B cell (primary cell): ENCODE data around the gene TCAP. TPM values are rescaled to one million over a fixed set of nuclear protein-coding genes. Genes with fewer than 3 reads are reported as not detected.

ENCODE experiments used
- ATAC-seq: fragments of 200-7000 bp; cut with Tn5 transposase; one replicate; pipeline ENCODE4 v1.10.0; 2021; ENCODE audit warnings: low read depth, mild to moderate bottlenecking, moderate number of reproducible peaks, moderate library complexity
- CTCF ChIA-PET: fragments of 350-600 bp; sonication (Branson Sonifier 250); formaldehyde crosslinking; loops from one replicate; lab custom pipeline; 2021; ENCODE audit warnings: antibody characterized with exemption, inconsistent platforms; lab: Charles Lee
- POLR2A ChIA-PET: fragments of 350-600 bp; sonication (Branson Sonifier 250); formaldehyde crosslinking; loops from one replicate; lab custom pipeline; 2021; ENCODE audit warnings: antibody characterized with exemption; lab: Charles Lee
- DNase-seq: peaks from one replicate; pipeline ENCODE4 v3.0.0; 2013
- H2AFZ ChIP-seq: 2 replicates; pipeline ENCODE4 v1.6.1; 2012; ENCODE audit warnings: mild to moderate bottlenecking, low read depth, low read length; ENCODE audit not compliant: insufficient read depth, poor library complexity, severe bottlenecking
- H3K27ac ChIP-seq, 2 donors: 1 replicate in 1 of 2; 2 replicates in 1 of 2; pipeline ENCODE4 v1.5.1; 2012 to 2013; ENCODE audit warnings: low read length in 2 of 2, mild to moderate bottlenecking in 2 of 2, moderate library complexity in 1 of 2
- H3K27me3 ChIP-seq, 4 experiments: fragments of 200-600 bp in 1 of 4; sonication (generic) in 1 of 4; replicated peaks in 1 of 4; 1 replicate in 2 of 4; 2 replicates in 2 of 4; pipeline versions ENCODE4 v1.6.1 to v1.7.0; 2013 to 2016; ENCODE audit warnings: low read length in 3 of 4, mild to moderate bottlenecking in 2 of 4, mixed read lengths in 1 of 4, moderate library complexity in 1 of 4; ENCODE audit not compliant: insufficient read depth in 4 of 4, control insufficient read depth in 3 of 4; ENCODE audit errors: control extremely low read depth in 1 of 4
- H3K36me3 ChIP-seq, 2 experiments: replicated peaks in 1 of 2; 1 replicate in 1 of 2; 2 replicates in 1 of 2; pipeline versions ENCODE4 v1.6.1 to v1.7.1; 2013; ENCODE audit warnings: low read length in 1 of 2; ENCODE audit not compliant: insufficient read depth in 2 of 2, control insufficient read depth in 1 of 2; ENCODE audit errors: control extremely low read depth in 1 of 2, extremely low read depth in 1 of 2
- H3K4me1 ChIP-seq, 2 donors: fragments of 200-600 bp in 1 of 2; sonication (generic) in 1 of 2; 1 replicate in 1 of 2; 2 replicates in 1 of 2; pipeline versions ENCODE4 v1.5.1 to v1.6.1; 2013 to 2017; ENCODE audit warnings: low read length in 2 of 2; ENCODE audit not compliant: control insufficient read depth in 2 of 2, insufficient read depth in 2 of 2
- H3K4me2 ChIP-seq: replicated peaks from 2 replicates; pipeline ENCODE3; 2012; ENCODE audit warnings: mild to moderate bottlenecking, low read depth, low read length; ENCODE audit not compliant: poor library complexity, severe bottlenecking
- H3K4me3 ChIP-seq, 5 experiments: fragments of 200-600 bp in 1 of 5; sonication (generic) in 1 of 5; 1 replicate in 3 of 5; 2 replicates in 2 of 5; pipeline versions ENCODE4 v1.5.1 to v1.7.0; 2011 to 2016; ENCODE audit warnings: low read length in 4 of 5, mild to moderate bottlenecking in 4 of 5, low read depth in 2 of 5, control low read depth in 1 of 5, moderate library complexity in 1 of 5; ENCODE audit not compliant: insufficient read depth in 1 of 5; ENCODE audit errors: control extremely low read depth in 1 of 5, extremely low read depth in 1 of 5
- H3K79me2 ChIP-seq: fragments of 200-600 bp; sonication (generic); one replicate; pipeline ENCODE4 v1.6.0; 2016; ENCODE audit warnings: low read length; ENCODE audit not compliant: control insufficient read depth, insufficient read depth
- H3K9ac ChIP-seq: fragments of 200-600 bp; sonication (generic); 2 replicates; pipeline ENCODE4 v1.6.1; 2017; ENCODE audit warnings: mild to moderate bottlenecking, low read length, moderate library complexity
- H3K9me3 ChIP-seq, 3 donors: one replicate each; pipeline versions ENCODE4 v1.6.1 to v1.7.1; 2013; ENCODE audit warnings: low read length in 2 of 3; ENCODE audit not compliant: control insufficient read depth in 2 of 3, insufficient read depth in 1 of 3; ENCODE audit errors: control extremely low read depth in 1 of 3
- H4K20me1 ChIP-seq: 2 replicates; pipeline ENCODE4 v1.6.0; 2012; ENCODE audit warnings: mild to moderate bottlenecking, low read length; ENCODE audit not compliant: insufficient read depth, control insufficient read depth, poor library complexity, severe bottlenecking
- H3K27ac Mint-ChIP-seq: one replicate; pipeline ENCODE4 v1.8.0; 2021; ENCODE audit warnings: mixed read lengths
- H3K27me3 Mint-ChIP-seq: one replicate; pipeline ENCODE4 v1.8.0; 2021; ENCODE audit warnings: mixed read lengths
- H3K4me1 Mint-ChIP-seq: one replicate; pipeline ENCODE4 v1.8.0; 2021; ENCODE audit warnings: mixed read lengths
- H3K4me3 Mint-ChIP-seq: one replicate; pipeline ENCODE4 v1.8.0; 2021; ENCODE audit warnings: mixed read lengths
- H3K9me3 Mint-ChIP-seq: one replicate; pipeline ENCODE4 v1.8.0; 2022; ENCODE audit warnings: mixed read lengths; ENCODE audit not compliant: insufficient read depth
- EZH2 ChIP-seq: IDR thresholded peaks from 2 replicates; pipeline ENCODE4 v1.6.1; 2012; ENCODE audit warnings: borderline replicate concordance, low read depth, mild to moderate bottlenecking, moderate library complexity, low read length; ENCODE audit not compliant: insufficient read depth, poor library complexity, severe bottlenecking
- WGBS: methylation state at CpG from one replicate; pipeline ENCODE4 v1.1.5; 2013; ENCODE audit warnings: missing lambda C conversion rate; ENCODE audit not compliant: insufficient coverage; 5-methylcytosine and 5-hydroxymethylcytosine counted together
- intact Hi-C: fragments of 100-400 bp; cut with micrococcal nuclease; formaldehyde crosslinking; loops from one replicate; pipeline ENCODE4 v1.10.0; 2022
- polyA plus RNA-seq: library from polyadenylated mRNA; depleted of rRNA; stranded (reverse); fragments of >200 nt; gene quantifications from 2 replicates; pipeline ENCODE4 v1.2.3, GENCODE V29; 2012
- total RNA-seq, 2 donors: library from RNA; stranded (reverse); fragments of 120-200 nt in 1 of 2; gene quantifications; 1 replicate in 1 of 2; 2 replicates in 1 of 2; pipeline versions ENCODE4 v1.2.3 to v1.2.4, GENCODE V29; 2013 to 2022
- TF ChIP-seq, protein P1 (sequence below): fragments of 200-600 bp; IDR thresholded peaks from one replicate; pipeline ENCODE4 v1.8.0; 2022; ENCODE audit warnings: antibody characterized with exemption, mild to moderate bottlenecking

TCAP gene
- total and polyA plus RNA-seq, 2 donors (not counting 1 experiment from before 2014, with no cell fraction given) = 3.8 to 5.1 TPM

DNA sequence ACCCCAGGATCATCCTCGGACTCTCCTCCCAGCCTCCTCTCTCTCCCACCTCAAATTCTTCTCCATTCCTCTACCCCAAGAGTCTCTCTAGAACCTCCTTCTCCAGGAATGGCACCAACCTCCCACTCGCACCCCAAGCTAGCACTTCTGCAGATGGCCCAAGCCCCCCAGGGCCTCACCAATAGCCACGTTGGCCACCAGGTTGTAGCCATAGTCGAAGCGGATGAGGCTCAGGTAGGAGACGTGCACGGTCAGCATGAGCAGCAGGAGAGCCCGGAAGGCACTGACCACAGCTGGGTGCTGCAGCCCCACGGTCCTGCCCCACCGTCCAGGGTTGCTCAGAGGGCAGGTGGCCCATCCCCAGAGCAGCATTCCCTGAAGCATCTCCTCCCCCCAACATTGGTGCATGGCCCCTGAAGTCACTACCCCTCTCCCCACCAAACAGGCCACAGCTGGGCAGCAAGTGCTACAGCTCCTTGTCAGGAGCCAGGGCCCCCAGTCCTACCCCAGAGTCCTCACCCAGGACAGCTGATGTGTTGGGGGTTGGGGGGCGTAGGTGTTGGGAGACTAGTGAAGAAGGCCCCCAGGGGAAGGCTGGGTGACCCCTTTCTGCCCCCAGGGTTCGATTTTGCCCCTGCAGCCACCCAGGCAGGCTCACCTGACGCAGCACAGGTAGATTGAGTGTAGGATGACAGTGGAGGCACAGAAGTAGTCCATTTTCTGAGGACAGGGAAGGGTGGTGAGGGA, 8.4 kb downstream of the TCAP start:
- Histone ChIP-seq H3K4me2 (peak overlapping the region; percentile 59), H4K20me1 (no peaks in the 10 kb centered on the region), H3K4me3 (no peak overlapping the region), H3K36me3 (peaks cover 0 to 3% of the 10 kb centered on the region in 2 experiments), H3K4me1 (peaks cover 60 to 75% of the 10 kb centered on the region in 2 donors), H3K79me2 (no peaks in the 10 kb centered on the region), H3K27ac (peak overlapping the region in 1 of 2 donors; percentile 94), H3K9ac (no peak overlapping the region), H3K9me3 (peaks cover 0 to 6% (median 0%) of the 10 kb centered on the region in 3 donors), H2AFZ (no peak overlapping the region), H3K27me3 (peaks cover 0 to 22% (median 0%) of the 10 kb centered on the region in 4 experiments)
- 87% methylated on average over 13 of the region's 13 CpGs for WGBS
- intact Hi-C loops = no loop called here
- ATAC-seq (no peak), DNase-seq (no peak)
- Mint-ChIP-seq H3K4me1 (peaks cover 63% of the 10 kb centered on the region), H3K4me3 (no peak overlapping the region), H3K9me3 (no peaks in the 10 kb centered on the region), H3K27ac (peak overlapping the region; percentile 41), H3K27me3 (peaks cover 13% of the 10 kb centered on the region)
- no peak for TF ChIP-seq EZH2
- TF ChIP-seq, protein P1, sequence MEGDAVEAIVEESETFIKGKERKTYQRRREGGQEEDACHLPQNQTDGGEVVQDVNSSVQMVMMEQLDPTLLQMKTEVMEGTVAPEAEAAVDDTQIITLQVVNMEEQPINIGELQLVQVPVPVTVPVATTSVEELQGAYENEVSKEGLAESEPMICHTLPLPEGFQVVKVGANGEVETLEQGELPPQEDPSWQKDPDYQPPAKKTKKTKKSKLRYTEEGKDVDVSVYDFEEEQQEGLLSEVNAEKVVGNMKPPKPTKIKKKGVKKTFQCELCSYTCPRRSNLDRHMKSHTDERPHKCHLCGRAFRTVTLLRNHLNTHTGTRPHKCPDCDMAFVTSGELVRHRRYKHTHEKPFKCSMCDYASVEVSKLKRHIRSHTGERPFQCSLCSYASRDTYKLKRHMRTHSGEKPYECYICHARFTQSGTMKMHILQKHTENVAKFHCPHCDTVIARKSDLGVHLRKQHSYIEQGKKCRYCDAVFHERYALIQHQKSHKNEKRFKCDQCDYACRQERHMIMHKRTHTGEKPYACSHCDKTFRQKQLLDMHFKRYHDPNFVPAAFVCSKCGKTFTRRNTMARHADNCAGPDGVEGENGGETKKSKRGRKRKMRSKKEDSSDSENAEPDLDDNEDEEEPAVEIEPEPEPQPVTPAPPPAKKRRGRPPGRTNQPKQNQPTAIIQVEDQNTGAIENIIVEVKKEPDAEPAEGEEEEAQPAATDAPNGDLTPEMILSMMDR = no peak
- ChIA-PET CTCF (interaction anchor here (1.1 to 8.7 kb wide), 5 partner anchors 10 to 52 kb away, joined by 3 to 109 read pairs (median 4); partner anchors contain the start of gene PGAP3), POLR2A (no interaction called here)

DNA sequence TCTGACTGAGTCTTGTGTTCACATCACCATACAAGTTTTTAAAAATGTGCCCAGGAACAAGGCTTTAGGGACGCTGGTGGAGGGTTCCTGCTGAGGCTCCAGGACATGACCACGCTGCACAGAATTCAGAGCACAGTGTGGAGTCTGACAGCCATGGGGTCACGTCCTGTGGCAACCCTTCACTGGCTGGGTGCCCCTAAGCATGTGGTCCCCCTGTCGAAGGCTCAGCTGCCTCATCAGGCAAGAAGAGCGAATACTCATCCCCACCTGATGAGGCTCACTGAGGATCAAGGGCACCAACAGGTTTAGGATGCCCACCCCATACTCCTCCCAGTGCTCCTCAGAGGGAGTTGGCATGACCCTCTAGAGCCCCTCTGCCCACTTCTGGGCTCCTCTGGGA, 9.0 kb downstream of the TCAP start:
- Mint-ChIP-seq H3K9me3 (no peaks in the 10 kb centered on the region), H3K27ac (peak overlapping the region; percentile 98), H3K4me3 (no peak overlapping the region), H3K27me3 (peaks cover 9% of the 10 kb centered on the region), H3K4me1 (peaks cover 67% of the 10 kb centered on the region)
- Histone ChIP-seq H3K4me1 (peaks cover 63 to 77% of the 10 kb centered on the region in 2 donors), H3K9ac (no peak overlapping the region), H3K4me3 (no peak overlapping the region), H3K36me3 (peaks cover 0 to 5% of the 10 kb centered on the region in 2 experiments), H3K9me3 (peaks cover 0 to 6% (median 0%) of the 10 kb centered on the region in 3 donors), H4K20me1 (no peaks in the 10 kb centered on the region), H3K79me2 (no peaks in the 10 kb centered on the region), H3K27me3 (peaks cover 0 to 16% (median 0%) of the 10 kb centered on the region in 4 experiments), H2AFZ (no peak overlapping the region), H3K4me2 (peak overlapping the region; percentile 59), H3K27ac (peak overlapping the region; percentile 65 to 94)
- ATAC-seq (no peak), DNase-seq (peak; percentile 10)
- POLR2A ChIA-PET = interaction anchor here (0.6 to 2.8 kb wide), 6 partner anchors 14 to 81 kb away, joined by 3 to 17 read pairs (median 7); partner anchors contain the start of gene PGAP3
- CTCF ChIA-PET = interaction anchor here (1.0 to 3.1 kb wide), 5 partner anchors 13 to 52 kb away, joined by 3 to 19 read pairs (median 5); partner anchors contain the start of gene PGAP3
- 84% methylated on average over 5 of the region's 5 CpGs for WGBS
- intact Hi-C loops = no loop called here
- TF ChIP-seq, protein P1 = no peak
- TF ChIP-seq EZH2 = no peak
